Endothelial cell (in vitro differentiated cells): Measurements from ENCODE around the gene SELENOK. TPM values are rescaled to one million over a fixed set of nuclear protein-coding genes. Genes with fewer than 3 reads are reported as not detected.

Experiments used
- DNase-seq: peaks from one replicate; pipeline ENCODE4 v3.0.0; 2021; ENCODE audit warnings: low spot score
- H3K27ac Mint-ChIP-seq: one replicate; pipeline ENCODE4 v1.8.0; 2021; ENCODE audit warnings: mixed read lengths, inconsistent platforms; ENCODE audit not compliant: unreplicated experiment
- H3K27me3 Mint-ChIP-seq: one replicate; pipeline ENCODE4 v1.8.0; 2021; ENCODE audit warnings: mild to moderate bottlenecking, moderate library complexity, mixed read lengths, inconsistent platforms; ENCODE audit not compliant: unreplicated experiment
- H3K36me3 Mint-ChIP-seq: one replicate; pipeline ENCODE4 v1.8.0; 2021; ENCODE audit warnings: mild to moderate bottlenecking, low read depth, mixed read lengths, inconsistent platforms; ENCODE audit not compliant: unreplicated experiment
- H3K4me1 Mint-ChIP-seq: one replicate; pipeline ENCODE4 v1.8.0; 2021; ENCODE audit warnings: mild to moderate bottlenecking, mixed read lengths, inconsistent platforms; ENCODE audit not compliant: unreplicated experiment
- H3K4me3 Mint-ChIP-seq: one replicate; pipeline ENCODE4 v1.8.0; 2021; ENCODE audit warnings: mild to moderate bottlenecking, mixed read lengths, inconsistent platforms; ENCODE audit not compliant: unreplicated experiment
- H3K9me3 Mint-ChIP-seq: one replicate; pipeline ENCODE4 v1.8.0; 2021; ENCODE audit warnings: mixed read lengths, inconsistent platforms; ENCODE audit not compliant: unreplicated experiment
- CTCF ChIP-seq: fragments of 200-600 bp; sonication (generic); IDR thresholded peaks from one replicate; pipeline ENCODE4 v1.5.0; 2021; ENCODE audit warnings: antibody characterized with exemption; ENCODE audit not compliant: unreplicated experiment
- total RNA-seq: library from RNA; stranded (reverse); fragmentation: NEBNext Ultra II Directional; extraction: Animal tissue kit (Norgen Biotek cat#: 25700); gene quantifications from one replicate; pipeline ENCODE4 v1.2.1, GENCODE V29; 2021; ENCODE audit not compliant: unreplicated experiment

Gene SELENOK
- total RNA-seq, 1 donor from 2014 or later, result 36.6 TPM

DNA sequence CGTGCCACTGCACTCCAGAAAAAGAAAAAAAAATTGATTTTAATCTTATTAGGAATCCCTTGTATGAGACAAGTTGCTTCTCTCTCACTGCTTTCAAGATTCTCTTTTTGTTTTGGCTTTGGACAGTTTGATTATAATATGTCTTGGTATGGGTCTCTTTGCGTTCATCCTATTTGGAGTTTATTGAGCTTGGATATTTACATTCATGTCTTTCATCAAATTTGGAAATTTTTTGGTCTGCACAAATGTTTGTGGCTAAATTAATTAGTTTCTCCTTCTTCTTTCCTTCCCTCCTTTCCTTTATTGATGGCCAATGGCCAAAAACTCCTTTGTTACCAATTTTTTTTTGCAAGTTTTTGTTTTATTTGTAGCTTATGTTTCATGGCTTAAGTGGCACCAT, 28.1 kb upstream of the SELENOK start:
- no peaks in the 10 kb centered on the region for H3K27me3 Mint-ChIP-seq
- TF ChIP-seq CTCF, result no peak
- H3K4me3 Mint-ChIP-seq, result no peak overlapping the region
- no peak for DNase-seq
- no peak overlapping the region for H3K27ac Mint-ChIP-seq
- no peaks in the 10 kb centered on the region for H3K4me1 Mint-ChIP-seq
- no peaks in the 10 kb centered on the region for H3K36me3 Mint-ChIP-seq
- no peaks in the 10 kb centered on the region for H3K9me3 Mint-ChIP-seq

DNA sequence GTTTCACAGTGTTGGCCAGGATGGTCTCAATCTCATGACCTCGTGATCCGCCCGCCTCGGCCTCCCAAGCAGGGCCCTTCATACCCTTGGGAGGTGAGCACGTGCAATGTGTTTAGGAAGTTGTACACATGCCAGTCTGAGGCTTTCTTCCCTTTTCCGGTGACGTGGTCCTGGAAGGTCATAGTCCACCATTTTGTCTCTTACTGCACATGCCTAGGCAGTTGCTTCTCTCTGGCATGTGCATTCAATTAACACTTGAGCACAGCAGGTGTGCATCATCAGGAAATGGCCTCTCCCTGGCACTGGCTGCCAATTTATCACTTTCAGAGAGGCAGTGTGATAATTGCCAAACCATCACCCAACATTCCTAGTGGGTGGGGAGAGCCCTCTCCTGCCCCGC, 21.7 kb upstream of the SELENOK start:
- Mint-ChIP-seq H3K4me3 (no peak overlapping the region), H3K4me1 (no peaks in the 10 kb centered on the region), H3K9me3 (no peaks in the 10 kb centered on the region), H3K27ac (no peak overlapping the region), H3K27me3 (no peaks in the 10 kb centered on the region), H3K36me3 (no peaks in the 10 kb centered on the region)
- DNase-seq, result no peak
- no peak for TF ChIP-seq CTCF

DNA sequence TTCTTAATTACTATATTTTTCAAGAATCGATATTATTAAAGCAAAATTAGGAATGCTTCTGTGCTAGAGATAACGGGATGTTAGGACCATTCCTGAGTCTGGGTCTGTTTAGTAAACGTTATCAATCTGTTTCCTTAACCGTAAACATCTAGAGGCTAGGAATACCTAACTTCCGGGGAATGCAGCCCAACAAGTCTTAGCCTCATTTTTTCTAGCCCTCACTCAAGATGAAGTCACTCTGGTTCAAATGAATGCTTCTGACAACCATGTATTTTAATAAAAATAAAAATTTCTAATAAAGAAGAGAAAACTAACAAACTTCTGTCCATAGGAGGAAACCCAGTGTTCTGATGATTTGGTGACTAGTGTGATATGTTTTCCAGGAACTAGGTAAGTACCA, 11.1 kb upstream of the SELENOK start:
- no peak overlapping the region for H3K4me3 Mint-ChIP-seq
- H3K27ac Mint-ChIP-seq, result no peak overlapping the region
- TF ChIP-seq CTCF, result no peak
- H3K4me1 Mint-ChIP-seq, result no peaks in the 10 kb centered on the region
- no peaks in the 10 kb centered on the region for H3K27me3 Mint-ChIP-seq
- no peak for DNase-seq
- no peaks in the 10 kb centered on the region for H3K9me3 Mint-ChIP-seq
- no peaks in the 10 kb centered on the region for H3K36me3 Mint-ChIP-seq

GRCh38 chr3:53902067-53902466, 10.4 kb upstream of the SELENOK start:
- H3K36me3 Mint-ChIP-seq, result no peaks in the 10 kb centered on the region
- H3K27me3 Mint-ChIP-seq, result no peaks in the 10 kb centered on the region
- no peaks in the 10 kb centered on the region for H3K4me1 Mint-ChIP-seq
- H3K27ac Mint-ChIP-seq, result no peak overlapping the region
- no peaks in the 10 kb centered on the region for H3K9me3 Mint-ChIP-seq
- no peak overlapping the region for H3K4me3 Mint-ChIP-seq
- TF ChIP-seq CTCF, result no peak
- DNase-seq, result no peak

DNA sequence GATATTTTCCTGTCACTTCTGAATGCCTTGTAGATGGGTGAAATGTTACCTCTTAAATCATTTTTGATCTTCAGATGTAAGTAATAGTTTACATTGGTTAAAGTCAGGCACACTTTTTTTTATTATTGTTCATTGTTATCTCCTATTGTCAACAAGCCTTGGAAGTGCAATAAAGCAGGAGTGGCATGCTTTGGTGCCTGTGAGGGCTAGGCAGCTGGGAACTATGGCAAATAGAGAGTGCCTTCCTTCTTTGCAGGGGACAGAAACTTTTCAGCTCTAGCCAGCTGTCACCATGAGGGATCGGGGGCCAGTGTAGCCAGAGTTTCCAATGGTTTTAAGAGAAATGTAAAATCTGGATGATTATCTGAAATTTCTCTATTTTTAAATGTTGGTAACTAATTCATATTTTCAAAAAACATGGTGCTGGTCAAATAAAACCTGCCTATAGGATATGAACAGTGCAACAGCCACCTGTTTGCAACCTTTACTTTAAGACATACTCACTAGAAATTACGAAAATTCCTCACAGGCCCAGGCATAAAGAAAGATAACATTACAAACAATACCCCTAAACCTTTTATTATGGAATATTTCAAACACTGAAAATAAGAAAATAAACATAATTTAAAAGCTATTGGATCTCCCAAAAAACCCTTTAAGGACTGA, 9.1 kb upstream of the SELENOK start:
- Mint-ChIP-seq H3K36me3 (no peaks in the 10 kb centered on the region), H3K4me3 (no peak overlapping the region), H3K27ac (no peak overlapping the region), H3K27me3 (no peaks in the 10 kb centered on the region), H3K9me3 (no peaks in the 10 kb centered on the region), H3K4me1 (no peaks in the 10 kb centered on the region)
- no peak for TF ChIP-seq CTCF
- DNase-seq, result no peak
